T-helper 1 cell (primary cell): Measurements from ENCODE around the gene CARD6.
"Not testable (repeated sequence)": the region's sequence is repeated elsewhere in the genome, so short reads cannot be mapped to it uniquely, and the experiment has no call there.

Experiments used
- DNase-seq, 5 donors: peaks; one replicate each; pipeline ENCODE4 v3.0.0-alpha.2; 2012 to 2020

The CARD6 gene

DNA sequence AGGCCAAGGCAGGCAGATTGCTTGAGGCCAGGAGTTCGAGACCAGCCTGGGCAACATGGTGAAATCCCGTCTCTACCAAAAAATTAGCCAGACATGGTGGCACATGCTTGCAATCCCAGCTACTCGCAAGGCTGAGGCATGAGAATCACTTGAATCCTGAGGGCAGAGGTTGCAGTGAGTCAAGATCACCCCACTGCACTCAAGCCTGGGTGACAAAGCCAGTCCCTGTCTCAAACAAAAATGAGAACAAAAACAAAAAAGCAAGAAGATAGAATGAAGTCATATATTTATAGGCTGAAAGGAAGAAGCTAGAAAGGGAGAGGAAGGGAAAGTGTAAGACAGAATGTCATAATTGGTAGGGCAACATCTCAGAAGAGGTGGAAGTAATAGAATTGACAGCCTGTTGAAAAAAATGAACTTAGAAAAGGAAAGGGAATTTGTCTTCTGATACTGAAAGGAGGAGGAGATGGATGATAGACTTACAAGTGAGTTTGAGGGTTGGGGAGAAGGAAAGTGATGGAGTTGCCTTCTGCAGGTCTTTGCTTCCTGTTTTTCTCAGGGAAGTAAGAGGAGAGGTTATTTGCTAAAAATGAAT, 32.2 kb downstream of the CARD6 start:
- DNase-seq, result no peak

DNA sequence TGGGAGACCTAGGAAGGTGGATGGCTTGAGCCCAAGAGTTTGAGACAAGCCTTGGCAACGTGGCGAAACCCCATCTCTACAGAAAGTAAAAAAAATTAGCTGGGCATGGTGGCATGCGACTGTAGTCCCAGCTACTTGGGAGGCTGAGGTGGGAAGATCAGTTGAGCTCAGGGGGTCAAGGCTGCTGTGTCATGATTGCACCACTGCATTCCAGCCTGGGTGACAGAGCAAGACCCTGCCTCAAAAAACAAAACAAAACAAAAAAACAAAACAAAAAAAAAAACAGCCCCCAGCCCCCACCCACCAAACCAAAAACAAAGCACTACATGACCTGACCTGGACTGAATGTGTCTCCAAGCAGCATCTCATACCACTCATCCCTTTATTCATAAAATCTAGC, 34.8 kb downstream of the CARD6 start:
- DNase-seq, result no peak

- no peak for DNase-seq
Observed at GRCh38 chr5:40877371-40877988, 36.3 kb downstream of the CARD6 start.

GRCh38 chr5:40879163-40879942, 38.2 kb downstream of the CARD6 start:
- peak in 1 of 5 donors; percentile 14 for DNase-seq

GRCh38 chr5:40882291-40882690, 41.1 kb downstream of the CARD6 start:
- no peak for DNase-seq

- DNase-seq, result not testable (repeated sequence)
Observed at GRCh38 chr5:40883051-40883450, 41.9 kb downstream of the CARD6 start.

DNA sequence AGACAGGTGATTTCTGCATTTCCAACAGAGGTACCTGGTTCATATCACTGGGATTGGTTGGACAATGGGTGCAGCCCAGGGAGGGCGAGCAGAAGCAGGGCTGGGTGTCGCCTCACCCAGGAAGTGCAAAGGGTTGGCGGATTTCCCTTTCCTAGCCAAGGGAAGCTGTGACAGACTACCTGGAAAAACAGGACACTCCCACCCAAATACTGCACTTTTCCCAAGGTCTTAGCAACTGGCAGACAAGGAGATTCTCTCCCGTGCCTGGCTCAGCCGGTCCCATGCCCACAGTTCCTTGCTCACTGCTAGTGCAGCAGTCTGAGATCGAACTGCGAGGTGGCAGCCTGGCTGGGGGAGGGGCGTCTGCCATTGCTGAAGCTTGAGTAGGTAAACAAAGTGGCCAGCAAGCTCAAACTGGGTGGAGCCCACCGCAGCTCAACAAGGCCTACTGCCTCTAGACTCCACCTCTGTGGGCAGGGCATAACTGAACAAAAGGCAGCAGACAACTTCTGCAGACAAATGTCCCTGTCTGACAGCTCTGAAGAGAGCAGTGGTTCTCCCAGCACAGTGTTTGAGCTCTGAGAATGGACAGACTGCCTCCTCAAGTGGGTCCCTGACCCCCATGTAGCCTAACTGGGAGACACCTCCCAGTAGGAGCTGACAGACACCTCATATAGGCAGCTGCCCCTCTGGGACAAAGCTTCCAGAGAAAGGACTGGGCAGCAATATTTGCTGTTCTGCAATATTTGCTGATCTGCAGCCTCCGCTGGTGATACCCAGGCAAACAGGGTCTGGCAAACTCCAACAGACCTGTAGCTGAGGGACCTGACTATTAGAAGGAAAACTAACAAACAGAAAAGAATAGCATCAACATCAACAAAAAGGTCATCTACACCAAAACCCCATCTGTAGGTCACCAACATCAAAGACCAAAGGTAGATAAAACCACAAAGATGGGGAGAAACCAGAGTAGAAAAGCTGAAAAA, 54.6 kb downstream of the CARD6 start:
- DNase-seq, result not testable (repeated sequence)

DNA sequence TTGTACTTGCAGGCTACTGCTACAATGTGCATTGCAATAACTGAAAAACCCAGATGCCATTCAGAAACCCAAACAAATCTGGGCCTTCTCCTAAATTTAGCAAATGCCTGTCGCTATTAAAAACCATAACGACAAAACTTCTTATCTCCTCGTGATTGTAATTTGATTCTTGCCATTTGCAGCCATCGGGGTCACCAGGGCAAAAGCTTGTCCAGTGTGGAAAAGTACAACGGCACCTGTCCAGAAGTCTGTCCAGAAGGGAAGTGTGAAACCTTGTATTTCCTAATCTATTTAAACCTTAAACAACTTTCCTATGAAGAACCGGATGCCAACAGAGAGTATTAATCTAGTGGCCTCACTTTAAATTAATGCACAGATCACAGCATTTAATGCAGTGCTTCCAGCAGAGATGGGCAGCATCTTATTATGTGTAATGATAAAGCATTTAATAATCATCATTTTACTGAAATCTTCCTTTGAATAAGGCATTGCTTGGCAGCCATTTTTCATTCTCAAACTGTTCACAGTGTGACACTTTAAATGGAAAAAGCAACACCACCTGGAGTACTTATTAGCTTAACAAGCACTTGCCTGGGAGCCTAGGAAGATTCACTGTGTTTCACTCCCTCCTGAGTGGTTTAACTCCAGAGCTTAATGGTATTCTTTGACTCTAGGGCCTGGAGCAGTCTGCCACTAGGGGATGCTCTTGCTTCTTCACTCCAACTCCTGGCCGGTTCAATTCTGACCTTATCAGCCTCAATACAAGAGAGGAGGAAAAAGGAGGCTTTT, 63.2 kb downstream of the CARD6 start:
- DNase-seq, result peak in 1 of 5 donors; percentile 21

- DNase-seq, result no peak
Observed at GRCh38 chr5:40904994-40905306, 63.8 kb downstream of the CARD6 start.

DNA sequence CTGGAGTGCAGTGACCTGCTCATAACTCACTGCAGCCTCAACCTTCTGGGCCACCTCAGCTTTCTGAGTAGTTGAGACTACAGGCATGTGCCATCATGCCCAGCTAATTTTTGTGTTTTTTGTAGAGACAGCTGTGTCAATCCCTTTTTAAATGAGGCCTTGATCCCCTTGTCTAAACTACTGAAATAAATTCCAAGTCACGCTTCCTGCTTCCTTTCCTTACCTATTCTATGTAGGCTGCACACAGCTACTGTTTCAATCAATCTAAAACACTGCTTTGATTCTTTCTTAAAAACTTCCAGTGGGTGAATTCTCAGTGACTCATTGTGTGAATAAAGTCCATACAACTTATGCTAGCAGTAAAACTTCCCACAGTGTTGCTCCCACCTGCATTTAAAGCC, 65.2 kb downstream of the CARD6 start:
- no peak for DNase-seq

GRCh38 chr5:40909264-40909663, 68.1 kb downstream of the CARD6 start, which contains the start of gene C7:
Gene C7 (plus strand): TSS chr5:40909497. CDS start chr5:40909611, 114 bp downstream.
- no peak for DNase-seq

- no peak for DNase-seq
Observed at GRCh38 chr5:40909723-40910122, 68.6 kb downstream of the CARD6 start.
